Mesothelial cell of epicardium (in vitro differentiated cells): ENCODE measurements around the gene CRHBP. TPM values are rescaled to one million over a fixed set of nuclear protein-coding genes. Genes with fewer than 3 reads are reported as not detected.

Source experiments
- DNase-seq, 2 experiments: peaks; one replicate each; pipeline ENCODE4 v3.0.0; 2021; ENCODE audit warnings: low spot score in 2 of 2; ENCODE audit not compliant: unreplicated experiment in 2 of 2
- H3K27ac Mint-ChIP-seq: 2 replicates; pipeline ENCODE4 v1.8.0; 2021; ENCODE audit warnings: mixed read lengths
- H3K27me3 Mint-ChIP-seq: 2 replicates; pipeline ENCODE4 v1.8.0; 2021; ENCODE audit warnings: low read depth, mixed read lengths
- H3K36me3 Mint-ChIP-seq: 2 replicates; pipeline ENCODE4 v1.8.0; 2021; ENCODE audit warnings: mixed read lengths
- H3K4me1 Mint-ChIP-seq: 2 replicates; pipeline ENCODE4 v1.8.0; 2021; ENCODE audit warnings: mixed read lengths
- H3K4me3 Mint-ChIP-seq: 2 replicates; pipeline ENCODE4 v1.8.0; 2021; ENCODE audit warnings: mild to moderate bottlenecking, moderate library complexity, mixed read lengths
- H3K9me3 Mint-ChIP-seq: 2 replicates; pipeline ENCODE4 v1.8.0; 2021; ENCODE audit warnings: mixed read lengths
- total RNA-seq: library from RNA; stranded (reverse); gene quantifications from 3 replicates; pipeline ENCODE4 v1.2.1, GENCODE V29; 2021
- TF ChIP-seq, protein P1 (sequence below): fragments of 200-600 bp; sonication (generic); IDR thresholded peaks from one replicate; pipeline ENCODE4 v1.5.0; 2021; ENCODE audit warnings: antibody characterized with exemption; ENCODE audit not compliant: unreplicated experiment

Gene CRHBP
- total RNA-seq, 1 donor from 2014 or later, result 10.7 TPM

- Mint-ChIP-seq H3K27ac (no peak overlapping the region), H3K4me1 (no peaks in the 10 kb centered on the region), H3K27me3 (no peaks in the 10 kb centered on the region), H3K36me3 (no peaks in the 10 kb centered on the region), H3K4me3 (no peak overlapping the region), H3K9me3 (no peaks in the 10 kb centered on the region)
- TF ChIP-seq, protein P1, sequence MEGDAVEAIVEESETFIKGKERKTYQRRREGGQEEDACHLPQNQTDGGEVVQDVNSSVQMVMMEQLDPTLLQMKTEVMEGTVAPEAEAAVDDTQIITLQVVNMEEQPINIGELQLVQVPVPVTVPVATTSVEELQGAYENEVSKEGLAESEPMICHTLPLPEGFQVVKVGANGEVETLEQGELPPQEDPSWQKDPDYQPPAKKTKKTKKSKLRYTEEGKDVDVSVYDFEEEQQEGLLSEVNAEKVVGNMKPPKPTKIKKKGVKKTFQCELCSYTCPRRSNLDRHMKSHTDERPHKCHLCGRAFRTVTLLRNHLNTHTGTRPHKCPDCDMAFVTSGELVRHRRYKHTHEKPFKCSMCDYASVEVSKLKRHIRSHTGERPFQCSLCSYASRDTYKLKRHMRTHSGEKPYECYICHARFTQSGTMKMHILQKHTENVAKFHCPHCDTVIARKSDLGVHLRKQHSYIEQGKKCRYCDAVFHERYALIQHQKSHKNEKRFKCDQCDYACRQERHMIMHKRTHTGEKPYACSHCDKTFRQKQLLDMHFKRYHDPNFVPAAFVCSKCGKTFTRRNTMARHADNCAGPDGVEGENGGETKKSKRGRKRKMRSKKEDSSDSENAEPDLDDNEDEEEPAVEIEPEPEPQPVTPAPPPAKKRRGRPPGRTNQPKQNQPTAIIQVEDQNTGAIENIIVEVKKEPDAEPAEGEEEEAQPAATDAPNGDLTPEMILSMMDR, result no peak
- DNase-seq, result no peak
Measured at GRCh38 chr5:76999451-76999850, 46.6 kb downstream of the CRHBP start.

DNA sequence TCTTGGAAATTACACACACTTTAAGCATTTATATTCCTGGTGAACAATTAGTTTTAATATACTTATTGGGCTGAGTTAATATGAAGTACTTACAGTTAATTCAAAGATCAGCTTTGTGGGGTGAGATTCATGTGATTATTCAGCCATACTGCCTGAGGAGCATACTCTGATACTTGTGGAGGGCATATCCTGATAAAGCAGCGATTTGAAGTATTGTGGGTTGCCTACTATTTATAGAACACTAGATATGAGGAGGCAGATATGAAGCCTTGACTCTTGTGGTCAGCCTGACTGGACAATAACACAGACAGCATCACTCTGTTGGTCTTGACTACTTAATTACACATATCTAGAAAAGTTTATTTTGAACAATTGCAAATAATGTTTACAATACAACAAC lies 50.4 kb downstream of the CRHBP start:
- TF ChIP-seq, protein P1, result no peak
- H3K27me3 Mint-ChIP-seq, result no peaks in the 10 kb centered on the region
- no peaks in the 10 kb centered on the region for H3K4me1 Mint-ChIP-seq
- H3K9me3 Mint-ChIP-seq, result peaks cover 10% of the 10 kb centered on the region
- no peak overlapping the region for H3K27ac Mint-ChIP-seq
- H3K36me3 Mint-ChIP-seq, result no peaks in the 10 kb centered on the region
- no peak overlapping the region for H3K4me3 Mint-ChIP-seq
- no peak for DNase-seq

GRCh38 chr5:77006124-77006523 lies 53.3 kb downstream of the CRHBP start:
- no peak for DNase-seq
- Mint-ChIP-seq H3K9me3 (peaks cover 15% of the 10 kb centered on the region), H3K4me3 (no peak overlapping the region), H3K36me3 (no peaks in the 10 kb centered on the region), H3K27ac (no peak overlapping the region), H3K4me1 (no peaks in the 10 kb centered on the region), H3K27me3 (no peaks in the 10 kb centered on the region)
- TF ChIP-seq, protein P1, result no peak

- H3K27ac Mint-ChIP-seq, result no peak overlapping the region
- TF ChIP-seq, protein P1, result no peak
- no peaks in the 10 kb centered on the region for H3K27me3 Mint-ChIP-seq
- no peak overlapping the region for H3K4me3 Mint-ChIP-seq
- no peaks in the 10 kb centered on the region for H3K4me1 Mint-ChIP-seq
- DNase-seq, result no peak
- H3K9me3 Mint-ChIP-seq, result peaks cover 15% of the 10 kb centered on the region
- no peaks in the 10 kb centered on the region for H3K36me3 Mint-ChIP-seq
Measured at GRCh38 chr5:77008413-77008812, 55.6 kb downstream of the CRHBP start.

- Mint-ChIP-seq H3K27me3 (no peaks in the 10 kb centered on the region), H3K4me3 (no peak overlapping the region), H3K9me3 (peaks cover 15% of the 10 kb centered on the region), H3K36me3 (no peaks in the 10 kb centered on the region), H3K27ac (no peak overlapping the region), H3K4me1 (no peaks in the 10 kb centered on the region)
- TF ChIP-seq, protein P1, result no peak
- no peak for DNase-seq
Measured at GRCh38 chr5:77010243-77010642, 57.4 kb downstream of the CRHBP start.

GRCh38 chr5:77011498-77011897 lies 58.7 kb downstream of the CRHBP start:
- TF ChIP-seq, protein P1, result no peak

More at GRCh38 chr5:77011498-77011897, 58.7 kb downstream of the CRHBP start:
- Mint-ChIP-seq H3K4me3 (no peak overlapping the region), H3K4me1 (peaks cover 3% of the 10 kb centered on the region), H3K9me3 (peaks cover 15% of the 10 kb centered on the region), H3K27me3 (no peaks in the 10 kb centered on the region), H3K36me3 (no peaks in the 10 kb centered on the region), H3K27ac (no peak overlapping the region)
- DNase-seq, result no peak
